ENCODE results near the gene SIM1.

The SIM1 gene, protein sequence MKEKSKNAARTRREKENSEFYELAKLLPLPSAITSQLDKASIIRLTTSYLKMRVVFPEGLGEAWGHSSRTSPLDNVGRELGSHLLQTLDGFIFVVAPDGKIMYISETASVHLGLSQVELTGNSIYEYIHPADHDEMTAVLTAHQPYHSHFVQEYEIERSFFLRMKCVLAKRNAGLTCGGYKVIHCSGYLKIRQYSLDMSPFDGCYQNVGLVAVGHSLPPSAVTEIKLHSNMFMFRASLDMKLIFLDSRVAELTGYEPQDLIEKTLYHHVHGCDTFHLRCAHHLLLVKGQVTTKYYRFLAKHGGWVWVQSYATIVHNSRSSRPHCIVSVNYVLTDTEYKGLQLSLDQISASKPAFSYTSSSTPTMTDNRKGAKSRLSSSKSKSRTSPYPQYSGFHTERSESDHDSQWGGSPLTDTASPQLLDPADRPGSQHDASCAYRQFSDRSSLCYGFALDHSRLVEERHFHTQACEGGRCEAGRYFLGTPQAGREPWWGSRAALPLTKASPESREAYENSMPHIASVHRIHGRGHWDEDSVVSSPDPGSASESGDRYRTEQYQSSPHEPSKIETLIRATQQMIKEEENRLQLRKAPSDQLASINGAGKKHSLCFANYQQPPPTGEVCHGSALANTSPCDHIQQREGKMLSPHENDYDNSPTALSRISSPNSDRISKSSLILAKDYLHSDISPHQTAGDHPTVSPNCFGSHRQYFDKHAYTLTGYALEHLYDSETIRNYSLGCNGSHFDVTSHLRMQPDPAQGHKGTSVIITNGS
- total RNA-seq: 0 to 0.91 (median 0.27) reads per million in 4 experiments

DNA sequence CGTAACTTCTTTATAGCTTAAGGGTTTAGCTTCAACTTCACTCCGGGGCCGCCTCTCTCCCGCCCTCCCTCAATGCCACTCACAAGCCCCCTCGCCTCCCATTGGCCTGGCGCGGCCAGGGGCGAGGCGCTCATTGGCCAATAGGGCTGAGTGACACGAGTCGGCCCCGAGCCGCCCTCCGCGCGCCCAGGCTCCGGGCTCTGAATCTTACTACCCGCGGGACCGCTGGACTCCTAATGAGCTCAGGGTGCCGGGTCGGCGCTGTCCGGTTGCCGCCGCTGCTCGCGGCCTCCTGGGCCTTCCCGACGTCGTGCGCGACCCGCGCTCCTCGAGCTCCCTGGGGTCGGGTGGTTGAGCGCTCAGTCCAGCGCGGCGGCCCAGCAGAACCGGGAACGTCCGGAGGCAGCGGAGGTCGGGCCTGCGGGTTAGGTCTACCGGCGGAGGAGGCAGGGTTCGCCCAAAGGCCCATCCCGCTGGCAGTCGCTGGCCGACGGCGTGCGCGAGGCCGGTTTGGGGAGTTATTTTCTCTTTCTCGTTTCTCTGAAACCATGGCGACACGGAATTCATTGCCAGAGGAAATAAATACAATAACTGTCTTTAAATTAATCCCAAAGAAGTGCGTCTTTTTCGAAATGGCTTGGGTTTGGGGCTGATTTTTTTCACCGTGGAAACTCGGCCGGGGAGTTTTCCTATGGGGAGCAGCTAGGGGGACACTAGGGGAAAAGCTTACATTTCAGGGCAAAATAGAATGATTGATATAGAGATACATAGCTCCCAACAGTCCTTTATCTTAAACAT, at the start of gene SIM1:
Gene SIM1 (minus strand): TSS at position 19 of the 798 bp plus-strand sequence. CDS start 1,453 bp downstream, outside the sequence.
- DNase-seq: no peak

- DNase-seq: no peak
Measured at GRCh38 chr6:100512203-100512862, 47.6 kb upstream of the SIM1 start.

DNA sequence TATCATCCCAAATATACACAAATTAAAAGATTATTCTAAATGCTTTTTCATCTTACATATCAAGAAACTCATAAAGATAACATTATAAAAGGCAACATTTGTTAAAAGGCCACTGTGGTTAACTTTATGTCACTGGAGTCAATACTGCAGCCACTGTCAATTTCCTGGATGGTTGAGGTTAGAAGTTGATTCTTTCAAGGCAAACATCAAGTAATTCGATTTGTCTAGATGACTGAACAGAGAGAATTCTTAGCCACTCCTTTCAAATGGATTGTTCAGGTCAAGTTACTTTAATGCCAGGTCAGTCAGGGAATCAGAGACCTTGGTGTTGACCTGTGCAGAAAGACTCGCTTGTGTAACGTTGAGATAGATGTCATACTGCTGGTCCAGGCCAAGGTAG, 44.4 kb upstream of the SIM1 start:
- DNase-seq: no peak

DNA sequence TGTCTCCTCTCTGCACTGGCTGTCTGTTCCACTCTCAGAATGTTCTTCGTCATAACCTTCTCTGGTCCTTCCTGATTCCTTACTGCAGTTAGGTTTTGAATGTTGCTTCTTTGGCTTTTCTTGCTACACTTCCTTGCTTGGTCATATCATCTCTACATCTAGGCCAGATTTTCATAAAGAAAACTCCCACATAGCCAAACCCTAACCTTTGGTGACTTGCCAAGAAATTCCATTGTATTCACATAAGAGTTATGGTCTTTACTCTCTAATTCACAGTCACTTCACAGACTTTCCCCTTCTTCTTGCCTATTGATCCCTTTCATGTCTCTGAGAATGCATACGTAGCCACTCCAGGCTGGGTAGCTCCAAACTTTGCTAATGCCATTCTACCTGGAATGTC, 41.9 kb upstream of the SIM1 start:
- DNase-seq: no peak

DNA sequence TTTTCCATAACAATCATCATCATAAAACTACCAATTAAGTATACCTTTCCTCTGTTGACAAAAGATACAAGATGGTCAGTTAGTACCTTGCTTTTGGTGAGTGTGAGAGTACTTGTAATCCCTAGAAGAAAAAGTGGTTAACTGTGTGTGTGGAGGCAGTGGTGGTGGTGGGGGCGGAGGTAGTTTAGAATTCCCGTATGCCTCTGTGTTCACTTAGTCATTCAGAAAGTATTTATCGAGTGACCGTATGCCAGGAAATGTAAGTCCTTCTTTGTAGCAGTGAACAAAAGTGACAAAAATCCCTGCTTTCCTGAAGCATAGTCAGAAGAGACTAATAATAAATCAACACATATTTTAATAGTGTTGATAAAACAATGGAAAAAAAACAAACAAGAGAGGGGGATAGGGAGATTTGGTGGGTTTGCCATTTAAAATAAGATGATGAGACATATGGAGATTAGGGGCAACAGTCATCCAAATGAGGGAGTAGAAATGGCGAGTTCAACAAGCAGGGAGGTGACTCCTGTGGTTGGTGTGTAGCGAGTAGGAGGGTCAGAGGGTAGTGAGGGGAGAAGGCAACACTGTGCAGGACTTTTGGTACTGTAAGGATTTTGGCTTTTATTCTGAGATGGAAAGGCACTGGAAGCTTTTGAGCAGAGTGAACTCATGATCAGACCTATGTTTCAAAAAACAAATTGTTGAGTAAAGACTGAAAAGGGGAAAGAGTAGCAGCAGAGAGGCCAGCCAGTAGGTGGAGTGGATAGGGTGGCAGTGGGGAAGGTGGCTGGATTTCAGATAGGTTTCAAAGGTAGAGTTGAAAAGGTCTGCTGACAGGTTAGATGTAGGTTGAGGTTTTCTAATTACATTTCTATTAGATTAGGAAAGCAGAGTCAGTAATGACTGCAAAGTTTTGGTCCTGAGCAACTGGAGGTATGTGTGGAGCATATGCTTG, 40.3 kb upstream of the SIM1 start:
- no peak for DNase-seq

DNA sequence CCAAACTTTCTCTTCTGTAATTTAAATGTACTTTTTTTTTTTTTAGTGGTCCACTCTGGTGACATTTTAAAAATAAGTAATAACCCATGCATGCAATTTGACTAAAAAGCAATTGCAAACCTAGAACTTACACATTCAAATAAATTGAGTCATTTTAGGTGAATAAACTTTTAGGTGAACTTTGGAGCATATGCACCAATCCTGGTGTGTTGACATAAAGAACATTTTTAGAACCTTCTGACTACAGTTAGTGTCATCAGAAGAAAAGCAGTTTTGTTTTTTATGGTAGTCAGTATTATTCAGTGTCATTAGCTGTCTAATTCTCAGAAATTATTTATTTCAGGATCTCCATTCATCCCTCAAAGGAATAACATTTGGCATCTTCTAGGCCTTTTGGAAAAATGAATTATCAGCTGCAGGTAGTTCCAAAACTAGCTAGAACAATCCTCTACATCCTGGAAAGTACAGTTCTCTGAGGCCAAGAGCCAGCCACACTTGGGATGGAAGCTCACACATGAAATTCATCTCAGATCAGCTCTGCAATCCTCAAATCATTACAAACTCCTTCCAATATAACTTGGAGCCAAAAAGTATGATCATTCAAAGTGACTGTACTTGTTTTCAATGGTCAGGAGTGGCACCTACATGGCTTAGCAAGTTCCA, 38.5 kb upstream of the SIM1 start:
- no peak for DNase-seq

GRCh38 chr6:100493206-100493888, 28.6 kb upstream of the SIM1 start:
- DNase-seq: no peak

DNA sequence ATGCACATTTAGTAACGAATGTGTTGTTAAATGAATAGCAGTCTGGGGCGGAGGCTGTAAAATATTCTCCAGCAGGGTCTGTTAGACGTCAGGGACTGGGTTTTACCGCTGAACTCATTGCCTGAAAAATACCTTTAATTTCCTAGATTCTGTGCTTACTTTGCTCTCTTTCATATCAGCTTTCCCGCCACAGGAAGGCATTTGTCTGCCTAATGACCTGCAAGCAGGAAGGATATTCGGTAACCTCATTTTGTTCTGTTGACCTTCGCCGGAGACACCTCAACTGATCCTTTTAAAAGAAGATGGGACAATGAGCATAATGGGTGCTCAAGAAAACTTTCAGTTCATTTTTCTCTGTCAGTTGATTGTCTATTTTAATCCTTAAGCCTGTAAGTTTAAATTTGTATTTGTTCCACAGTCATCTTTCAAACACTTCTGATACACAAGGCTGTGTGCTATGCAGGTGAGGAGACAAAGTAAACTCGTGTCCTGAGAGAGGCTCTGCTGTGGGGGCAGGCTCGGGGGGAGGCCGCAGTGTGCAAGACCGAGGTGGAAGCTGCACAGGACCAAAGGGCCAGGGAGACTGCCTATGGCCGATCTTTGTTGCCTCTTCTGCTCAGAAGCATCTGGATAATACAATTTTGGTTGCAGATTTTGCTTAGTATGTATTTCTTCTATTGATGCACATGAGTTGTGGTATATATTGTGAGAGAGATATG, 27.4 kb upstream of the SIM1 start:
- DNase-seq: no peak

- DNase-seq: no peak
Measured at GRCh38 chr6:100490065-100490464, 25.3 kb upstream of the SIM1 start.

- DNase-seq: no peak
Measured at GRCh38 chr6:100488244-100488643, 23.5 kb upstream of the SIM1 start.

GRCh38 chr6:100487638-100488037, 22.9 kb upstream of the SIM1 start:
- no peak for DNase-seq

DNA sequence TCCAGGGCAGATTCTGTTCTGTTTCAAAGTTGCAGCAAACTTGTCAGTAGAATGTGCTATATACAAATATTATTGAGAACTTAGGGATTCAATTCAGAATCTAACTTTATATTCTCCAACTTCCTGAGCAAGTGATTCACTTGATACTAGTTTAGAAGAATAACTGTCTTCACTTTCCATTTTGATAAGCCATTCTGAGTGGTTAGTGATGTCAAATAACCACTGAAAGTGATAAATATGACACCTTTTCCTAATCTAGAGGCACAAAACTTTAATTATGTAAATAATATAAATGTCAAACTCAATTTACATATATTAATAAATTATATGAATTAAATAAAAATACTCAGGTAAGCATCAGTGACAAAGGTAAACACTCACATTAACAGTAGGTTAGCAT, 20.5 kb upstream of the SIM1 start:
- DNase-seq: no peak

DNA sequence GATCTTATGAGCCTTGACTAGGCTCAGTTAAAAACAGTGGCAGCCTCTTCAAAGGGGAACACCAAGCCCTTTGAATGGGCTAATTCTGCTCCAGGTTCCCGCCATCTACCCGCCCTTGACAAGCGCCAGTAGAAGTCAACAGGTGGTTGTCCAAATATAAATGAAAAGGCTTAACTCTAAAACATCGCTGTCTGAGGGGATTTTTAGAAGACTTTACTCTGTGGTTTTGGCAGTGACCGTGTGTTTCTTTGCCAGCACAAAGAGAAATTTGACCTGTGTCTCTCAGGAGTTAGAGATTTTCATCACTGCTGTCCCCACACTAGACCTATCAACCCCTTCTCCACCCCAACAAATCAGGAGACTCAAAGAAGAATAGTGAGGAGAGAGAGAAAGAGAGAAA, 19.8 kb upstream of the SIM1 start:
- no peak for DNase-seq

- DNase-seq: no peak
Measured at GRCh38 chr6:100482698-100483097, 18.0 kb upstream of the SIM1 start.

GRCh38 chr6:100479179-100480035, 14.7 kb upstream of the SIM1 start:
- DNase-seq: no peak

DNA sequence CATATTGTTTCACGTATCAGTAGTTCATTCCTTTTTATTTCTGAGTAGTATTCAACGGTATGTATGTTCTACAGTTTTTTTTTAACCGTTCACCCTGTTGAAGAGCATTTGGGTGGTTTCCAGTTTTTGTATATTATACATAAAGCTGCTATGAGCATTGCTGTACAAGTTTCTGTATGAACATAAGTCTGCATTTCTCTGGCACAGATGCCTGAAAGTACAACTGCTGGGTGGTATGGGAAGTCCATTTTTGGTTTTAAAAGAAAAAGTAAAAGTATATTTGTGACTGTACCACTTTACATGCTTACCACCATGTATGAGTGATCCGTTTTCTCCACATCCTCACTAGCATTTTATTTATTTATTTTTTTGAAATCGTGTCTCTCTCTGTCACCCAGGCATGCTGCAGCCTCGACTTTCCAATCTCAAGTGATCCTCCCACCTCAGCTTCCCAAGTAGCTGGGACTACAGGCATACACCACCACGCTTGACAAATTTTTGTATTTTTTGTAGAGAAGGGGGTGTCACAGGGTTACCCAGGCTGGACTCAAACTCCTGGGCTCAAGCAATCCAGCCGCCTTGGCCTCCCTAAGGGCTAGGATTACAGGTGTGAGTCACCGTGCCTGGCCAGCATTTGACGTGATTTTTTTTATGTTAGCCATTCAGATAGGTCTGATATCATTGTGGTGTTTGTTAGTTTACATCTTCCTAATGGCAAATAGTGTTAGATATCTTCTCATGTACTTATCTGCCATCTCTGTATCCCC, 11.0 kb upstream of the SIM1 start:
- no peak for DNase-seq

- no peak for DNase-seq
Measured at GRCh38 chr6:100473182-100473581, 8.5 kb upstream of the SIM1 start.

GRCh38 chr6:100472674-100473073, 8.0 kb upstream of the SIM1 start:
- DNase-seq: no peak

All from effector CD8-positive, alpha-beta T cell (primary cell).